Liver (tissue), 3 donors: Measurements from ENCODE around the gene PHLDB3.

Source experiments
- CTCF ChIP-seq: fragments of 150-350 bp; IDR thresholded peaks from 2 replicates; pipeline ENCODE4 v1.5.1; 2017; ENCODE audit warnings: improper control_type of control experiment, low read depth, low read length; ENCODE audit not compliant: missing input control
- EGR1 ChIP-seq, 2 donors: IDR thresholded peaks; 2 replicates each; pipeline ENCODE4 v1.6.1; 2016 to 2018; ENCODE audit warnings: antibody characterized with exemption in 2 of 2, low read depth in 2 of 2
- FOXA1 ChIP-seq: IDR thresholded peaks from 2 replicates; pipeline ENCODE4 v1.6.1; 2016; ENCODE audit warnings: antibody characterized with exemption
- FOXA2 ChIP-seq: IDR thresholded peaks from 2 replicates; pipeline ENCODE4 v1.6.1; 2016; ENCODE audit warnings: antibody characterized with exemption
- GABPA ChIP-seq, 2 donors: IDR thresholded peaks in 1 of 2; conservative IDR thresholded peaks in 1 of 2; 2 replicates each; pipeline ENCODE4 v1.6.1; 2016; ENCODE audit warnings: antibody characterized with exemption in 2 of 2, mild to moderate bottlenecking in 1 of 2, moderate library complexity in 1 of 2
- MAX ChIP-seq: IDR thresholded peaks from 2 replicates; pipeline ENCODE4 v1.6.1; 2016; ENCODE audit warnings: antibody characterized with exemption
- RAD21 ChIP-seq, 2 donors: IDR thresholded peaks; 2 replicates each; pipeline ENCODE4 v1.6.1; 2016; ENCODE audit warnings: antibody characterized with exemption in 2 of 2, mild to moderate bottlenecking in 2 of 2
- RXRA ChIP-seq, 2 donors: IDR thresholded peaks; 2 replicates each; pipeline ENCODE4 v1.6.1; 2017 to 2018; ENCODE audit warnings: antibody characterized with exemption in 2 of 2, mild to moderate bottlenecking in 1 of 2
- SP1 ChIP-seq: IDR thresholded peaks from 2 replicates; pipeline ENCODE4 v1.6.1; 2018; ENCODE audit warnings: antibody characterized with exemption, mild to moderate bottlenecking
- TAF1 ChIP-seq: conservative IDR thresholded peaks from 2 replicates; pipeline ENCODE4 v1.6.1; 2016; ENCODE audit warnings: antibody characterized with exemption, mild to moderate bottlenecking
- YY1 ChIP-seq: IDR thresholded peaks from 2 replicates; pipeline ENCODE4 v1.6.1; 2016; ENCODE audit warnings: antibody characterized with exemption, mild to moderate bottlenecking
- ZBTB33 ChIP-seq: IDR thresholded peaks from 2 replicates; pipeline ENCODE4 v1.6.1; 2016; ENCODE audit warnings: antibody characterized with exemption
- donor health status: healthy.
- donor health status: healthy.

DNA sequence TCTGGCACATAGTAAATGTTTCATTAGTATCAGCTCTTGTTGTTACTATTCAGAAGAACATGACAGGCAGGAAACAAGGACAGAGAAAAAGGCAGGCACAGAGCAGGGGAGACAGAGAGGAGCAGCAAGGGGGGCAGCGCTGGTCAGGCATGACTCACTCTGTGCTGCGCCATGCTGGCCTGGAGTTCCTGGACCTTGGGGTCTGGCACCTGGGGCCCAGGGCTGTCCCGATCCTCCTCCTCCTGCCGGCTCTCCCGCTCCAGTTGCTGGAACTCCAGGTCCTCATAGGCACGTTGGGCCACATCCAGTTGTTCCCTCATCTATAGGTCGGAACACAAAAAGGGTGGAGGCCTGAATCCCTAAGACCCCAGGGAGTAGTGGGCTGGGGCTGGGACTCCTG is 7.6 kb downstream of the PHLDB3 start:
- TF ChIP-seq CTCF (no peak), YY1 (no peak), GABPA (IDR thresholded peaks at IDR 0.05 in 1 of 2, conservative IDR thresholded peaks at IDR 0.05 in 1 of 2) (no peak), EGR1 (IDR thresholded peaks at IDR 0.05; ENCODE audit: low read depth in 2 of 2) (no peak), MAX (no peak), FOXA1 (no peak), RAD21 (IDR thresholded peaks at IDR 0.05) (no peak), SP1 (no peak), FOXA2 (no peak), RXRA (IDR thresholded peaks at IDR 0.05) (no peak), TAF1 (no peak), ZBTB33 (no peak)
